Stimulated activated CD8-positive, alpha-beta memory T cell treated with anti-CD3 and anti-CD28 coated beads, Interleukin-4, amount 100 ng/mL, for 48 hours (primary cell): ENCODE measurements around the gene RTKN2.
"Not testable (repeated sequence)": the region's sequence is repeated elsewhere in the genome, so short reads cannot be mapped to it uniquely, and the experiment has no call there.

Experiments used
- DNase-seq: peaks from one replicate; pipeline ENCODE4 v3.0.0-alpha.2; 2020

Gene RTKN2

GRCh38 chr10:62268399-62269114 is at the start of gene RTKN2:
Gene RTKN2 (minus strand): TSS chr10:62268844. CDS start chr10:62268610, 234 bp downstream.
- DNase-seq = peak; percentile 73

DNA sequence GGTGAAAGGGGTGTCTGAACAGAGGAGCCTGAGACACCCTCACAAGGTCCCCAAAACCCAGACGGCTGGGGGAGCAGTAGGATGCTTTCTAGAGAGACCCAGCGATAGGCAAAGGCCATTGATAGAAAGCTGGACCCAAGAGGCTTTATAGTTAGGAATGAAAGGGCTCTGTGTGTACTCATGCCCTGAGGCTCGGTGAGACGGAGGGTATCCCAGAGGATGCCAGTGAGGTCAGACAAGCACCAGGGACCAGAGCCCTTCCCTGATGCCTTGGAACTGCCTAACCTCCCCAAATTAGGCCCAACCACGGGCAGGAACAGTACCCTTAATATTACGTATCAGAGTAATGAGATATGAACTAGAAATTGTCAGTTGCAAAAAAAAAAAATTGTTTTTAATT is 48.6 kb upstream of the RTKN2 start:
- no peak for DNase-seq

DNA sequence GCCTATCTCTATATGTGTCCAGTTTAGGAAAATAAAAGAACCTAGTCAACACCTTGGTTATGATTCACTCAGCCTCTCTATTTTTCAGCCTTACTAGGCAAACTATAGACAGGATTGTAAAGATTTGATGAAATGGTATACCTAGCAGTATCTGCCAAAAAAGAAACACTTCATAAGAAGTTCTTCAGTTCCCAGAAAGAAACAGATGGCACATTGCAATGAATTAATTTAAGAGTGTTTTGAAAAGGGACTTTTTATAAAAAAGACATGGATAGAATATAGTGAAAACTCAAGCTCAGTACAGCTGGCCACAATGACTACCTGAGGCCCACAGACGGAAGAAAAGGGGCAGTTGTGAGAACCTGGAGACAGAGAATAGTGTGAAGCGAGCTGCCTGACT is 40.6 kb upstream of the RTKN2 start:
- no peak for DNase-seq

GRCh38 chr10:62308101-62308500 is 39.5 kb upstream of the RTKN2 start:
- no peak for DNase-seq

GRCh38 chr10:62307635-62308034 is 39.0 kb upstream of the RTKN2 start:
- DNase-seq = no peak

- DNase-seq = peak; percentile 26
Measured at GRCh38 chr10:62306663-62307062, 38.0 kb upstream of the RTKN2 start.

- no peak for DNase-seq
Measured at GRCh38 chr10:62305813-62306212, 37.2 kb upstream of the RTKN2 start.

DNA sequence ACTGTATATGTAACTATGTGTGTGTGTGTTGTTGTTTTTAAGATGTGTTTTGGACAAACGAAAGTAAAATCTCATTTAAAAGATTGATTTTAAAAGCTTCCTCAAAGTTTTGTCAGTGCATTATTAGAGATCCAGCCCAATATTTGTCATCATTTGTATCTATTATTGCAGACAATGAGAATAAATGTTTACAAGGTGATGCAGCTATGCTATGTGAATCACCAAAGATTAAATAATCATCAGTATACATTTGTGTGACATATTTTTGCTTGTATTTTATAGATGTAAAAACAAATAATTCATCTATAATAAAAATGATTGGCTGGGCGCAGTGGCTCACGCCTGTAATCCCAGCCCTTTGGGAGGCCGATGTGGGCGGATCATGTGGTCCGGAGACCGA is 35.3 kb upstream of the RTKN2 start:
- no peak for DNase-seq

- DNase-seq = no peak
Measured at GRCh38 chr10:62302760-62303159, 34.1 kb upstream of the RTKN2 start.

DNA sequence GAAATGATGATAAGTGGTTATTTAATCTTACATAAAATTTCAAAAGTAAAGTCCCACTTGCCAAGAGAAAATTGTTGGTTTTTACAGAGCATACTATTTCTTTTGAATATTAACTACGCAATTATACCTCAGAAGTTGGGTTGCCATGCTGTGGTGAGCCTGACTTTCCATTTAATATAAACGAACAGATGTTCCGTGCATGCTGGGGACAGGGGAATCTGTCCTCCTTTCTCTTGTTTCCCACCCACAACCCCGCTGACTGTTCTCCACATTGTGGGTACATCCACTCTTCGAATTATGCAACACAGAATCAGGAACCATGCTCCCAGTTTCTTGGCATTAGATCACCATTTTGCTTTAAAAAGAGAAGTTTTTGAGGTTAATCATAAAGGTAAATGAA is 29.2 kb upstream of the RTKN2 start:
- no peak for DNase-seq

- DNase-seq = no peak
Measured at GRCh38 chr10:62284221-62284620, 15.6 kb upstream of the RTKN2 start.

- DNase-seq = not testable (repeated sequence)
Measured at GRCh38 chr10:62281348-62281747, 12.7 kb upstream of the RTKN2 start.

DNA sequence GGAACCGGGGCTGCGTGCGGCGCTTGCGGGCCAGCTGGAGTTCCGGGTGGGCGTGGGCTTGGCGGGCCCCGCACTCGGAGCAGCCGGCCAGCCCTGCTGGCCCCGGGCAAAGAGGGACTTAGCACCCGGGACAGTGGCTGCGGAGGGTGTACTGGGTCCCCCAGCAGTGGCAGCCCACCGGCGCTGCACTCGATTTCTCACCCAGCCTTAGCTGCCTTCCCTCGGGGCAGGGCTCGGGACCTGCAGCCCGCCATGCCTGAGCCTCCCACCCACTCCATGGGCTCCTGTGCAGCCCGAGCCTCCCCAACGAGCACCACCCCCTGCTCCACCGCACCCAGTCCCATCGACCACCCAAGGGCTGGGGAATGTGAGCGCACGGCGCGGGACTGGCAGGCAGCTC is 11.7 kb upstream of the RTKN2 start:
- DNase-seq = not testable (repeated sequence)

DNA sequence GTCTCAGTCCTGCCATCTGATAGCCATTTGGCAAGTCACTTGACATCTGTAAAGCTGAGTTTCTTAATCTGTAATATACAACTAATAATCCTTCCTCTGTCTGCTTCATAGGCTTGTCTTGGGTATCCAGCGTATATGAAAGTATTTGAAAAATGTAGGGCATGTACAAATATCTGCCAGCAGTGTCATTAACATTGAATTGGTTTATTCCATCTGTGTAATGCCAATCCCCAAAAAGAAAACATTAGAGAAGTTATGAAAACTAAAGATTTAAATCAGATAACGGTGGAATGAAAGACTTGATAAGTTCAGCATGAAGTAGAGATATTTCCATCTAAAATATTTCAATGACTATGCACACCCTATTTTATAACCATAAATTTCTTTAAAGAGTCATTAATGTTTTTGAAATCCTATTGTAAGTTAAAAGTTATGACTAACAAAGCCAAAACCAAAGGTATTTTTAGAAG is 9.8 kb upstream of the RTKN2 start:
- no peak for DNase-seq

DNA sequence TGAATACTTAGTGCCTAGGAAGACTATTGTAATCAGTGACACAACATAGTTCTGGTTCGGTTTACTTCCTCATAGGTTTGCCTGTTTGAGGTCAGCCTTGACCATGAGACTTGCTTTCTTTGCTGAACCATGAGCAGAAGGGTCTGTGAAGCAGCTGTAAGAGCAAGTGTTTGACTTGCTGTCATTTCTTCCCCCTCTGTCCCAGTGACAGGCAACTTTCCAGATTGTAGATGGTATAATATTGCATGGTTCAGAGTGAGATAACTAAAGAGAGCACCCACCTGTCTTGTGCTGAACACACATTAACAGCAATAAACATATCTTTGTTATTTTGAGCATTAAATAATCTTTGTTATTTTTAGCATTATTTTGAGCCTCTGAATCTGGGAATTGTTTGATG is 9.3 kb upstream of the RTKN2 start:
- no peak for DNase-seq

- no peak for DNase-seq
Measured at GRCh38 chr10:62270020-62270419, 1.4 kb upstream of the RTKN2 start.

DNA sequence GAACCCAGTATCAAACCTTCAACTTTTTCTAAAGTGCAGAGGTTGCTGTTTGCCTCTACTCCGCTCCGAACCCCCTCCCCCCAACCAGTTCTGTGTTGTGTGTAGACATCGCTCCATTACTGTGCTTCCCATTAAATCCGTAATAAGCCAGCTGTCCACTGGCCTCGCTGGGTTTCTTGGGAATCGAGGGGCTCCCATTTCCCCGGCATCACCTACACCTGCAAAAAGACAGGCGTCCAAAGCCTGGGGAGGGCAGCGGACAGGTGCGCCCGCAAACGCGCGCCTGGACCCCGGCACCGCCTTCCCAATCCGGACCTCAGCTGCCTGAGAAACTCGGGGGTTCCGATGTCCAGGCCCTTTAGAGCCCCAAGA is 631 bp downstream of the RTKN2 start:
- no peak for DNase-seq

DNA sequence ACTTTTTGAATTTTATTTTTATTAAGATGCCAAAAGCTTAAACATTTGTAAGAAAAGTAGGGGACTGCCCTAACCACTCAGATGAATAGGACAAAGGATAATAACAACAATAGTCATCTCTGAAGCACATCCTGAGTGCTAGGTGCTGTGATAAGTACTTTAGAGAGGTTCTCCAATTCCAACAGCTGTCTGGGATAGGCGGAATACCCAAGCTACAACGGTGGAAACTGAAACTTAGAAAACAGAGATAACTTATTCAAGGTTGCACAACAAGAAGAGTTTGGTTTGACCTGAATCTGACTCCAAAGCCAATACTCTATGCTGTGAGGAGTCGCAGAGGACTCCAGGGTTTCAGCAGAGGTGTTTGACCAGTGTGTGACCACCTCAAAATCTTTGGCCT is 2.0 kb downstream of the RTKN2 start:
- no peak for DNase-seq

DNA sequence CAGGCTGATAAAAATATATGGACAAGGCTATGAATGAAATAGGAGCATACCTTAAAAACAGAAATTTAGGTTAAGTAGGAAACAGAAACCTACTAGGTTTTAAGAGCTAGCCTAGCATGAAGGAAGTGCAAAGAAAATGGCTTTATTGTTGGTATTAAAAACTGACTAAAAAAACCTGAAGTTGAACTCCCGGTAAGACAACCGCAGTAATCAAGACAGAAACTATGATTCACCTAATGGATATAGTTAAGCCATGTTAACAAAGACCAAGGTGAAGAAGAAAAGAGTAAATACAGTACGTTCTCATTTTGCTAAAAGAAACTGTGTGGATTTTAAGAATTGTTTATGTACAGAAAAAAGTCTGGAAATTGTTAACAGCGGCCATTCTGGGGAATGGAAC is 2.5 kb downstream of the RTKN2 start:
- no peak for DNase-seq

DNA sequence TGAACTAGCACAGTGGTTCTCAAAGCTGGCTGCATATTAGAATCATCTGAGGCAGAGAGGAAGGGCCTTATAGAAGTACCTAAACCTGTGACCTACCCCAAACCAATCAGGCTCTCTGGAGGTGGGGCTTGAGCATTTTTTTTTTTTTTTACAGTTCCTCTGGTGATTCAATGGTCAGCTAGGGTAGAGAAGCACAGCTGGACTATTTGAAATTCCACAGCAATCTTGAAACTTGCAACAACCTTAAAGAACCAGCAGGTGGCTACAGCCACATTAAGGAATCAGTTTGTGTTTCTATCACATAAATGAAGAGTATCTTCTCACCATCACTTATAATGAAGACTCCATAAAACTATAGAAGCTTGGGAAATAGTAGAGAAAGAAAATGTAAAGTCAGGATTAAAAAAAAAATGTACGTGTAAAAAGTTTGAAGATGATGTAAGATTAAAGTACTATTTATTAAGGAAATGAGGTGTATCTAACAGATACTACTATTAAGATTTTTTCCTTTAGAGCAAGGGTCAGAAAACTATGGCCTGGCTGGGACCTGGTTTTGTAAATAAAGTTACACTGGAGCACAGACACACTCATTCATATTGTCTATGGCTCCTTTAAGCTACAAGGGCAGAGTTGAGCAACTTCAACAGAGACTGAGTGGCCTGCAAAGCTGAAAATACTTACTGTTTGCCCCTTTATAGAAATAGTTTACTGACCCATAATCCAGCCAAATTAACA is 3.8 kb downstream of the RTKN2 start:
- no peak for DNase-seq

DNA sequence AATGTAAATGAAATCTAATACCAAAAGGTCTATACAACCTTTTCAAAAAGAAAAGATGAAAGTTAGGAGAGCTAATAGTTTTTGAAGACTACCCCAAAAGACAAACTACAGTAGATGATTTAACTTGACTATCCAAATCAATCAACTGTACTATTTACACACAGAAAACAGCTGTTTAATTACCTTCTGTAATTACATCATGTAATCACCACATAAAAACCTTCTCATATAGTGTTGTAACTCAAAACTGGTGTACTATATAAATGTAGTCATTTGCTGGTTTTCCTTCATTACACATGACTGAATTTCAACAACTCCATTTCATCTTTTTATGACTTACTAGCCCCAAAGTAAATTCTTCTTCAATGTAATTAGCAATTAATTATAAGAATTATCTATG is 4.5 kb downstream of the RTKN2 start:
- DNase-seq = no peak

DNA sequence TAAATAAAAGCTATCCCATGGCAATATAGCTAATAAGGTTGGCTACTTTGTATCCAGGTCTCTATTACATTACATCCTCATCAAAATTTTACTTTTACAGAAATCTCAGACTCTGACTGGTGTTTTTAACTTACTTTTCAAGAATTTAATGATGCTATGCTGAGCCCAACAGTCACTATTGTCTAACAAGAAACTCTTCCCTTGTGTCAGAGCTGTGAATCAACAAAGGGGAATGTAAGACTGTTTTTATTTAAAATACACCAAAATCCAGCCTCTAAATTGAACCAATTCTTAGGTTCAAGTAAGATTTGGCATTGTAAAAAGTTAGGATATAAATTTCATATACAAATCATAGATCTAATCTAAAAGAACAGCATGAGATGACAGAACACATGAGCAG is 7.0 kb downstream of the RTKN2 start:
- DNase-seq = no peak

DNA sequence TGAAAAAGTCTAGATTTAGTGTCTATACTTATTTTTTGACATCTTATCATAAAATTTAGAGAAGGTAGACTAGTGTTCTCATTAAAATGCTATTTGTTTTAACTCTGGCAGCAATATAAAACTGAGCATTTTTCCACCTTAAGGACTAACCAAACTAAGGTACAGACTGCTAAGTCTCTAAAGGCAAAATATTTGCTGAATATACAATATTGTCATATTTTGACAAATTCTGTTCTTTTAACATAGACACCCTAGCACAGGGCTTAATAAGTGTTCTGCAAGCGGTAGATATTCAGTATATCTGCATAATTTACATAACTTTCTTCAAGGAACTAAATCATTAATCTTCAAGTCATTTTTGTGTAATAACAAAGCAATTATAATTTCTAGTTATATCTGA is 8.6 kb downstream of the RTKN2 start:
- no peak for DNase-seq

DNA sequence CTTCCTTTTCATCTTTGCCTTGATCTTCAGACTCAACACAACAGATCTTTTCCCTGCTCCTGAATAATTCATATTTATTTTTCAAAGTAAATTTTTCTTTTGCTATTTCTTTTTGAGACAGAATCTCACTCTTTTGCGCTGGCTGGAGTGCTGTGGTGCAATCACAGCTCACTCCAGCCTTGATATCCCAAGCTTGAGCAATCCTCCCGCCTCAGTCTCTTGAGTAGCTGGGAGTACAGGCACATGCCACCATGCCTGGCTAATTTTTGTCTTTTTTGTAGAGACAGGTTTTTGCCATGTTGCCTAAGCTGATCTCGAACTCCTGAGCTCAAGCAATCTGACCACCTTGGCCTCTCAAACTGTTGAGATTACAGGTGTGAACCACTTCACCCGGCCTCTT is 9.2 kb downstream of the RTKN2 start:
- no peak for DNase-seq

DNA sequence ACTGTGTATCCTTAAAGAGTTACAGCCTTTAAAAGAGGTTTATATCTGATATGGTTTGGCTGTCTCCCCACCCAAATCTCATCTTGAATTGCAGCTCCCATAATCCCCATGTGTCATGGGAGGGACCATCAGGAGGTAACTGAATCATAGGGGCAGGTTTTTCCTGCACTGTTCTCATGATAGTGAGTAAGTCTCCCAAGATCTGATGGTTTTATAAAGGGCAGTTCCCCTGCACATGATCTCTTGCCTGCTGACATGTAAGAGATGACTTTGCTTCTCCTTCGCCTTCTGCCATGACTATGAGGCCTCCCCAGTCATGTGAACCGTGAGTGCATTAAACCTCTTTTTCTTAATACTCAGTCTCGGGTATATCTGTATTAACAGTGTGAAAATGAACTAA is 9.7 kb downstream of the RTKN2 start:
- DNase-seq = no peak
